ENCODE measurements around the gene PDHX. TPM values are rescaled to one million over a fixed set of nuclear protein-coding genes. Genes with fewer than 3 reads are reported as not detected.

Gene PDHX
- total and polyA plus RNA-seq, 11 donors, result 74.0 to 204 (median 127) TPM

- Histone ChIP-seq H3K36me3 (peaks cover 0 to 67% (median 24%) of the 10 kb centered on the region in 9 donors), H3K27ac (peak overlapping the region in 1 of 12 donors; percentile 2), H3K4me1 (peaks cover 0 to 20% (median 5%) of the 10 kb centered on the region in 12 donors), H3K9me3 (no peaks in the 10 kb centered on the region), H3K4me3 (no peak overlapping the region), H3K27me3 (no peaks in the 10 kb centered on the region)
- TF ChIP-seq CTCF (IDR thresholded peaks at IDR 0.05) (no peak), POLR2A (IDR thresholded peaks at IDR 0.05) (no peak)
- intact Hi-C loops (cut with DNase I), result no loop called here
- no peak for DNase-seq
- ATAC-seq, result peak in 1 of 4 donors; percentile 34
- 45 to 58% (median 53%) methylated on average over 6 of the region's 6 CpGs for WGBS, 4 donors
These were observed 60.9 kb downstream of the PDHX start for GRCh38 chr11:34977089-34977912.

GRCh38 chr11:34978236-34979191, 62.1 kb downstream of the PDHX start:
- 72 to 85% (median 84%) methylated on average over 7 of the region's 7 CpGs for WGBS, 4 donors
- ATAC-seq, result no peak
- TF ChIP-seq POLR2A (IDR thresholded peaks at IDR 0.05) (no peak), CTCF (IDR thresholded peaks at IDR 0.05) (no peak)
- H3K4me3 ChIP-seq, result no peak overlapping the region
- DNase-seq, result no peak
- H3K27ac ChIP-seq, result peak overlapping the region in 1 of 12 donors; percentile 2
- peaks cover 0 to 20% (median 5%) of the 10 kb centered on the region in 12 donors for H3K4me1 ChIP-seq
- intact Hi-C loops (cut with DNase I), result no loop called here
- H3K36me3 ChIP-seq, result peaks cover 0 to 55% (median 15%) of the 10 kb centered on the region in 9 donors
- H3K27me3 ChIP-seq, result no peaks in the 10 kb centered on the region
- H3K9me3 ChIP-seq, result no peaks in the 10 kb centered on the region

GRCh38 chr11:34984514-34984913, 68.1 kb downstream of the PDHX start:
- intact Hi-C loops (cut with DNase I), result no loop called here

More at GRCh38 chr11:34984514-34984913, 68.1 kb downstream of the PDHX start:
- ATAC-seq (no peak), DNase-seq (no peak)
- no peak overlapping the region for H3K4me3 ChIP-seq
- peaks cover 0 to 46% (median 28%) of the 10 kb centered on the region in 9 donors for H3K36me3 ChIP-seq
- 94 to 97% (median 96%) methylated on average over 2 of the region's 2 CpGs for WGBS, 4 donors
- H3K9me3 ChIP-seq, result no peaks in the 10 kb centered on the region
- peaks cover 0 to 7% (median 0%) of the 10 kb centered on the region in 12 donors for H3K4me1 ChIP-seq
- H3K27me3 ChIP-seq, result no peaks in the 10 kb centered on the region
- H3K27ac ChIP-seq, result no peak overlapping the region
- no peak for TF ChIP-seq POLR2A (IDR thresholded peaks at IDR 0.05)
- TF ChIP-seq CTCF (IDR thresholded peaks at IDR 0.05), result no peak

All from heart left ventricle (tissue), 16 donors.